Vagina (tissue), 2 donors: ENCODE measurements around the gene HEATR5A. TPM values are rescaled to one million over a fixed set of nuclear protein-coding genes. Genes with fewer than 3 reads are reported as not detected.

Experiments used
- DNase-seq, 2 donors: peaks; one replicate each; pipeline ENCODE4 v3.0.0-alpha.2; 2017; ENCODE audit errors: extremely low spot score in 2 of 2
- H3K27ac ChIP-seq: fragments of 200-600 bp; sonication (generic); one replicate; pipeline ENCODE4 v1.5.1; 2019
- H3K27me3 ChIP-seq: fragments of 200-600 bp; sonication (generic); one replicate; pipeline ENCODE4 v1.5.1; 2019
- H3K36me3 ChIP-seq, 2 donors: fragments of 200-600 bp; sonication (generic); one replicate each; pipeline ENCODE4 v1.5.1; 2017 to 2019
- H3K4me1 ChIP-seq: fragments of 200-600 bp; sonication (generic); one replicate; pipeline ENCODE4 v1.5.1; 2019
- H3K4me3 ChIP-seq, 2 donors: fragments of 200-600 bp; sonication (generic); 1 replicate in 1 of 2; 2 replicates in 1 of 2; pipeline ENCODE4 v1.5.1; 2016 to 2019
- H3K9me3 ChIP-seq: fragments of 200-600 bp; sonication (generic); one replicate; pipeline ENCODE4 v1.5.1; 2019
- POLR2A ChIP-seq, 2 donors: fragments of 450-650 bp; IDR thresholded peaks; one replicate each; pipeline ENCODE4 v1.6.1; 2017; ENCODE audit warnings: antibody characterized with exemption in 2 of 2, mild to moderate bottlenecking in 2 of 2, moderate library complexity in 2 of 2
- POLR2AphosphoS5 ChIP-seq, 2 donors: sonication (generic); formaldehyde crosslinking; IDR thresholded peaks; one replicate each; pipeline ENCODE4 v1.9.0; 2017; ENCODE audit warnings: antibody characterized with exemption in 2 of 2, mild to moderate bottlenecking in 2 of 2, low read depth in 1 of 2; ENCODE audit not compliant: insufficient read depth in 1 of 2
- intact Hi-C: fragments of 100-400 bp; cut with DNase I; formaldehyde crosslinking; loops from one replicate; pipeline ENCODE4 v1.15.1; 2023
- total RNA-seq: library from RNA; depleted of rRNA; stranded (reverse); fragments of >200 nt; gene quantifications from one replicate; pipeline ENCODE4 v1.2.3, GENCODE V29; 2016
- TF ChIP-seq, protein P1 (sequence below), 3 experiments: fragments of 450-650 bp in 2 of 3; fragments of 200-600 bp in 1 of 3; sonication (generic) in 1 of 3; IDR thresholded peaks; one replicate each; pipeline ENCODE4 v1.5.1; 2017 to 2019; ENCODE audit warnings: antibody characterized with exemption in 3 of 3, mild to moderate bottlenecking in 2 of 3, moderate library complexity in 2 of 3

The HEATR5A gene
- total RNA-seq, 1 donor from 2014 or later, result 16.9 TPM

- peak in 1 of 2 donors; percentile 29 for DNase-seq
- Histone ChIP-seq H3K9me3 (no peaks in the 10 kb centered on the region), H3K27ac (no peak overlapping the region), H3K4me1 (no peaks in the 10 kb centered on the region), H3K36me3 (no peaks in the 10 kb centered on the region), H3K4me3 (no peak overlapping the region), H3K27me3 (no peaks in the 10 kb centered on the region)
- TF ChIP-seq POLR2AphosphoS5 (IDR thresholded peaks at IDR 0.05; ENCODE audit: insufficient read depth in 1 of 2, low read depth in 1 of 2) (no peak), POLR2A (IDR thresholded peaks at IDR 0.05) (no peak)
- TF ChIP-seq, protein P1, sequence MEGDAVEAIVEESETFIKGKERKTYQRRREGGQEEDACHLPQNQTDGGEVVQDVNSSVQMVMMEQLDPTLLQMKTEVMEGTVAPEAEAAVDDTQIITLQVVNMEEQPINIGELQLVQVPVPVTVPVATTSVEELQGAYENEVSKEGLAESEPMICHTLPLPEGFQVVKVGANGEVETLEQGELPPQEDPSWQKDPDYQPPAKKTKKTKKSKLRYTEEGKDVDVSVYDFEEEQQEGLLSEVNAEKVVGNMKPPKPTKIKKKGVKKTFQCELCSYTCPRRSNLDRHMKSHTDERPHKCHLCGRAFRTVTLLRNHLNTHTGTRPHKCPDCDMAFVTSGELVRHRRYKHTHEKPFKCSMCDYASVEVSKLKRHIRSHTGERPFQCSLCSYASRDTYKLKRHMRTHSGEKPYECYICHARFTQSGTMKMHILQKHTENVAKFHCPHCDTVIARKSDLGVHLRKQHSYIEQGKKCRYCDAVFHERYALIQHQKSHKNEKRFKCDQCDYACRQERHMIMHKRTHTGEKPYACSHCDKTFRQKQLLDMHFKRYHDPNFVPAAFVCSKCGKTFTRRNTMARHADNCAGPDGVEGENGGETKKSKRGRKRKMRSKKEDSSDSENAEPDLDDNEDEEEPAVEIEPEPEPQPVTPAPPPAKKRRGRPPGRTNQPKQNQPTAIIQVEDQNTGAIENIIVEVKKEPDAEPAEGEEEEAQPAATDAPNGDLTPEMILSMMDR (IDR thresholded peaks at IDR 0.05), result no peak
- intact Hi-C loops, result no loop called here
Measured at GRCh38 chr14:31270196-31270772, 150.1 kb downstream of the HEATR5A start.

DNA sequence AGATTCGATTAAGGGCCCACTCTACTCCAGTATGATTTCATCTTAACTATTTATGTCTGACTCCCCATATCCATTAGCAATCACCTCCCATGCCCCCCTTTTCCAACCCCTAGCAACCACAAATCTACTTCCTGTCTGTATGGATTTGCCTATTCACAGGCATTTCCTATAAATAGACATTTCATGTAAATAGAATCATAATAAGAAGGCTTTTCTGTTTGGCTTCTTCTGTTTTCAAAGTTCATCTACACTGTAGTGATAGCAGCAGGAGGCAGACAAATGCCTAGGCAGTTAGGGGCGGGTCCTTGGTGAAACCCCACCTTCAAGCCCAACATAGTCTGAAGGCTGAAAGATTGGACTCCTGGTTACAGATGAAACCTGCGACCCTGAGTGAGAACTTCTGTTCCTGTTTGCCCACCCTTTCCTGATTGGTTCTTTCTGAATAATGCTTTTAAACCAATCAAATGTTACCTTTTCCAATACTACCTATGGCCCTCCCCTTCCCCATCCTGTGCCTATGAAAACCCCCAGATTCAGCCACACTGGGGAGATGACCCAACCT is 150.6 kb downstream of the HEATR5A start:
- intact Hi-C loops, result no loop called here
- Histone ChIP-seq H3K27ac (no peak overlapping the region), H3K4me3 (no peak overlapping the region), H3K27me3 (no peaks in the 10 kb centered on the region), H3K4me1 (no peaks in the 10 kb centered on the region), H3K9me3 (no peaks in the 10 kb centered on the region), H3K36me3 (no peaks in the 10 kb centered on the region)
- TF ChIP-seq POLR2A (IDR thresholded peaks at IDR 0.05) (no peak), POLR2AphosphoS5 (IDR thresholded peaks at IDR 0.05; ENCODE audit: insufficient read depth in 1 of 2, low read depth in 1 of 2) (no peak)
- TF ChIP-seq, protein P1 (IDR thresholded peaks at IDR 0.05), result no peak
- peak in 1 of 2 donors; percentile 37 for DNase-seq

DNA sequence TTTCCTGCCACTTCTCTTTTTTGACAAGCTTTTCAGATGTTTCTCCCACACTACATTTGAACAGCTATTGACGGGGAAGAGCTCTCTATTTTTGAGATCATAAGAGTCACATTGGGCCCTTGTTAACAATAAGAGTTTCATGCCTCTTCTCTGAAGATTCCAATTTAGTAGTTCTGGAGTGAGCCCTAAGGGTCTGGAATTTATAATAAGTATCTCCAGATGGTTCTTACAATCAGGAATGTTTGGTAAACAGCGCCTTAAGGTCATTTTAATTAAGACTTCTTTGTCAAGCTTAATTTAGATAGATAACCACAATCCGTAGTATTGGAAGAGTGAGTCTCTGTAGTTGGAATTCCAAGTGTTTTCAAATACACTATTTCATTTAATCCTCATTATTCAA is 152.1 kb downstream of the HEATR5A start:
- DNase-seq, result no peak
- H3K27ac ChIP-seq, result no peak overlapping the region
- H3K4me3 ChIP-seq, result no peak overlapping the region
- intact Hi-C loops, result no loop called here
- no peaks in the 10 kb centered on the region for H3K9me3 ChIP-seq
- no peaks in the 10 kb centered on the region for H3K36me3 ChIP-seq
- TF ChIP-seq POLR2A (IDR thresholded peaks at IDR 0.05) (no peak), POLR2AphosphoS5 (IDR thresholded peaks at IDR 0.05; ENCODE audit: insufficient read depth in 1 of 2, low read depth in 1 of 2) (no peak)
- TF ChIP-seq, protein P1 (IDR thresholded peaks at IDR 0.05), result no peak
- no peaks in the 10 kb centered on the region for H3K4me1 ChIP-seq
- no peaks in the 10 kb centered on the region for H3K27me3 ChIP-seq

DNA sequence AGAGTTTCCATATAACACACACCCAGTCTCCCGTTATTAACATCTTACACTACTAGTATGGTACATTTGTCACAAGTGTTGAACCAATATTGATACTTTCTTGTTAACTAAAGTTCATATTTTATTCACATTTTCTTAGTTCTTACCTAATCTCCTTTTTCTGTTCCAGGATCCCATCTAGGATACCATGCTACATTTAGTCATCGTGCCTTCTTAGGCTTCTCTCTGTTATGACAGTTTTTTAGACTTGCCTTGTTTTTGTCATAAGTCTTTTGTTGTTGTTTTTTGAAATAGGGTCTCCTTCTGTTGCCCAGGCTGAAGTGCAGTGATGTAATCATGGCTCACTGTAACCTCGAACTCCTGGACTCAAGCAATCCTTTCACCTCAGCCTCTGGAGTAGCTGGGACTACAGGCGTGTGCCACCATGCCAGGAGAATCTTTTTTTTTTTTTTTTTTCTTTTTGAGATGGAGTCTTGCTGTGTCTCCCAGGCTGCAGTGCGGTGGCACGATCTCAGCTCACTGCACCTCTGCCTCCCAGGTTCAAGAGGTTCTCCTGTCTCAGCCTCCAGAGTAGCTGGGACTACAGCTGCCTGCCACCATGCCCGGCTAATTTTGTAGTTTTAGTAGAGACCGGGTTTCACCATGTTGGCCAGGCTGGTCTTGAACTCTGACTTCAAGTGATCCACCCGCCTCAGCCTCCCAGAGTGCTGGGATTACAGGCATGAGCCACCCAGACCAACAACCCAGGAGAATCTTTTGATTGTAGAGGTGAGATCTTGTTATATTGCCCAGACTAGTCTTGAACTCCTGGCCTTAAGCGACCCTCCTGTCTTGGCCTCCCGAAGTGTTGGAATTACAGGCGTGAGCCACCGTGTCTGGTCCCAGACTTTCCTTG is 153.7 kb downstream of the HEATR5A start:
- TF ChIP-seq POLR2AphosphoS5 (IDR thresholded peaks at IDR 0.05; ENCODE audit: insufficient read depth in 1 of 2, low read depth in 1 of 2) (no peak), POLR2A (IDR thresholded peaks at IDR 0.05) (no peak)
- TF ChIP-seq, protein P1 (IDR thresholded peaks at IDR 0.05), result no peak
- H3K27ac ChIP-seq, result peak overlapping the region; percentile 13
- no peaks in the 10 kb centered on the region for H3K36me3 ChIP-seq
- H3K4me1 ChIP-seq, result no peaks in the 10 kb centered on the region
- intact Hi-C loops, result no loop called here
- no peak overlapping the region for H3K4me3 ChIP-seq
- H3K9me3 ChIP-seq, result no peaks in the 10 kb centered on the region
- H3K27me3 ChIP-seq, result no peaks in the 10 kb centered on the region
- DNase-seq, result no peak
